ENCODE results near the gene PCGF1.

PCGF1 gene

DNA sequence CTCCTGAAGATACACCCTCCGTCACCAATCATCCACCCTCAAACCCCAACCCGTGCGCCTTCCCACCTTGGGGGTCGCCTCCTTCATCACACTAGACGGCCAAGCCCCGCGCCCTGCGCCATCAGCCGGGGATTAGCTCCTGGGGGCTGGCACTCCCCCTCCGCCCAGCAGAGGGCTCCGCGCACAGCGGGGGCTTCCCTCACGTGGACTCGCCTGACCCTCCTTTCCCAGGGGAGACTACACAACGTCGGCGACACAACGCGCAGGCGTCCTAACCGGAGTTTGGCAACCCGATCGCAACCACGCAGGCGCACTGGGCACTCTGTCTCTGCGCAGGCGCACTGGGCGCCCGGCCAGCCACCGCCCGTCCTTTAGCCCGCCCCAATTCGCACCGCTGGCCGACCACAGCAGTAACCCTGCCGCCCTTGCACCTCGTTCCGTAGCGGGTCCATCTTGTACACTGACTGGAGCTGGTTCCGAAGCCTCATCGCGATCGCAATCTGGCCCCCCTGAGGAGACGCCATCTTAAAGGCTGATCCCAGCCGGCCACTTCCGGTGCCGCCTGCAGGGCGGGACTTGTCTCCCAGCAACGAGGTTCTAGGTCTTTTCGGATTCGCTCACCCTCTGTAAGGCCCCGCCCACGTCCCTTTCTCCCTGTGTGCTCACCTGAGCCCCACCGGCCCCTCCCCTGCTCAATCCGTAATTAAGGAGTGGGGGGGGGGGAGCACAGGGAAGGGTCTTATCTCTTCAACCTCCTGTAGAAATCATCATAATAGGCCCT is at the start of gene PCGF1:
PCGF1 (minus strand) TSS at position 551 of the 781 bp plus-strand sequence; CDS start at position 524, 27 bp downstream.
- DNase-seq: peak; percentile 97

DNA sequence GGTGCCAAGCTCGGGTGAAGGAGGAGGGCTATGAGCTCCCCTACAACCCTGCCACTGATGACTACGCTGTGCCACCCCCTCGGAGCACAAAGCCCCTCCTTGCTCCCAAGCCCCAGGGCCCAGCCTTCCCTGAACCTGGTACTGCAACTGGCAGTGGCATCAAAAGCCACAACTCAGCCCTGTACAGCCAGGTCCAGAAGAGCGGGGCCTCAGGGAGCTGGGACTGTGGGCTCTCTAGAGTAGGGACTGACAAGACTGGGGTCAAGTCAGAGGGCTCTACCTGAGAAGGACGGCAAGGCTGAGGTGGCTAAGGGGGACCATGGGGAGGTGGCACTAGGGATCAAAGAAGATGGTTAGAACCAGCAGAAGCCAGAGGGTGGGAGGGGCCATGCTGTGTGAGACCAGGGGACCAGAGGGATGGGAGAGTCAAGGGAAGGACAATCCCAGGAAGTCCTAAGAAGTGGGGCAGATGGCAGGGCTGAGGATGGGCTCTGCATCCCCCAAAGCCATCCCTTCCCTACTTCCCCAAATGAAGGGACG is 49.4 kb upstream of the PCGF1 start:
- no peak for DNase-seq

DNA sequence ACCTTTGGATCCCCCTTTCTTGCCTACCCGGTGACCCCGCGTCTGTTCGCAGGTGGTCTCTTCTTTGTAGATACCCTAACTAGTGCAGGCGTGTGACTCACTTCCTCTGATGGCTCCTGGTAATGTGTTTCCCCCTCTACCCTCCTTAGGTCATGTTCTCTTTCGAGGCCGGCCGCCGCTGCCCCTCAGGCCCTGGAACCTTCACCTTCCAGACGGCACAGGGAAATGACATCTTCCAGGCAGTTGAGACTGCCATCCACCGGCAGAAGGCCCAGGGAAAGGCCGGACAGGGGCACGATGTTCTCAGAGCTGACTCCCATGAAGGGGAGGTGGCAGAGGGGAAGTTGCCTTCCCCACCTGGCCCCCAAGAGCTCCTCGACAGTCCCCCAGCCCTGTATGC is 48.7 kb upstream of the PCGF1 start:
- no peak for DNase-seq

DNA sequence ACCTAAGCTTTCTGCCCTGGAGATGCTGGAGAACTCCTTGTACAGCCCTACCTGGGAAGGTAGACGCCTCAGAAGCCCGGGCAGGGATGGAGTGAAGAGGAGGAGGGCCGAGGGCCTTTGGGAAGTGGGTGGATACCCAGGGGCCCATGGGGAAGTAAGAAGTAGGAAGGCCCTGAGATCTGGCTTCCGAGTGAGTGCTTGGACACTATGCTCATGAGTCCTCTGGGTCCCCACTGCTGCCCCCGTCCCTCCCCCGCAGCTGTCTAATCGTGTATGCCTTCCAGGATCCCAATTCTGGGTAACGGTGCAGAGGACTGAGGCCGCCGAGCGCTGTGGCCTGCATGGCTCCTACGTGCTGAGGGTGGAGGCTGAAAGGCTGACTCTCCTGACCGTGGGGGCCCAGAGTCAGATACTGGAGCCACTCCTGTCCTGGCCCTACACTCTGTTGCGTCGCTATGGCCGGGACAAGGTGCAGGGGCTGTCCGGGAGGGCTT is 48.2 kb upstream of the PCGF1 start:
- DNase-seq: no peak

DNA sequence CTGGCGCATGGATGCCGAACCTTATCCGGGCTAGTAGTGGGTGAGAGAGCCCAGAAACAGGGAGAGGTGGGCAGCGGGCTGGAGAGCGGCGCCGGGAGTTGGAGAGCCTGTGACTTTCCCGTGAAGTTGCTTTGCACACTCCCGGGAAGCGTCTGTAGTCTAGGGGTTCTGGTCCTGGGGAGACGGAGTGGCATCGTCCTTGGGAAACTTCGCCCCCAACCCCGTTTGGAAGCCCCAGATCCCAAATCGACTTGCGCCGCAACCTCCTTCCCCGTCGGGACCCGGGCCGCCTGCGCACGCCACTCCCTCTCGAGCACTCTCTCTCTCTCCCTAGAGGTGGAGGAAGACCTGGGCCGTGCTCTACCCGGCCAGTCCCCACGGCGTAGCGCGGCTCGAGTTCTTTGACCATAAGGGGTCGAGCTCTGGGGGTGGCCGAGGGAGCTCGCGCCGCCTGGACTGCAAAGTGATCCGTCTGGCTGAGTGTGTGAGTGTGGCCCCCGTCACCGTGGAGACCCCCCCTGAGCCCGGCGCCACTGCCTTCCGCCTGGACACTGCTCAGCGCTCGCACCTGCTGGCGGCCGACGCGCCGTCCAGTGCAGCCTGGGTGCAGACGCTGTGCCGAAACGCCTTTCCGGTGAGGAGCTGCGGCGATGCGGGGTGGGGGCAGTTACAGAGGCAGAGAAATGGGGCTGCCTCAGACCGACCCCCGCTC is 47.5 kb upstream of the PCGF1 start:
- no peak for DNase-seq

DNA sequence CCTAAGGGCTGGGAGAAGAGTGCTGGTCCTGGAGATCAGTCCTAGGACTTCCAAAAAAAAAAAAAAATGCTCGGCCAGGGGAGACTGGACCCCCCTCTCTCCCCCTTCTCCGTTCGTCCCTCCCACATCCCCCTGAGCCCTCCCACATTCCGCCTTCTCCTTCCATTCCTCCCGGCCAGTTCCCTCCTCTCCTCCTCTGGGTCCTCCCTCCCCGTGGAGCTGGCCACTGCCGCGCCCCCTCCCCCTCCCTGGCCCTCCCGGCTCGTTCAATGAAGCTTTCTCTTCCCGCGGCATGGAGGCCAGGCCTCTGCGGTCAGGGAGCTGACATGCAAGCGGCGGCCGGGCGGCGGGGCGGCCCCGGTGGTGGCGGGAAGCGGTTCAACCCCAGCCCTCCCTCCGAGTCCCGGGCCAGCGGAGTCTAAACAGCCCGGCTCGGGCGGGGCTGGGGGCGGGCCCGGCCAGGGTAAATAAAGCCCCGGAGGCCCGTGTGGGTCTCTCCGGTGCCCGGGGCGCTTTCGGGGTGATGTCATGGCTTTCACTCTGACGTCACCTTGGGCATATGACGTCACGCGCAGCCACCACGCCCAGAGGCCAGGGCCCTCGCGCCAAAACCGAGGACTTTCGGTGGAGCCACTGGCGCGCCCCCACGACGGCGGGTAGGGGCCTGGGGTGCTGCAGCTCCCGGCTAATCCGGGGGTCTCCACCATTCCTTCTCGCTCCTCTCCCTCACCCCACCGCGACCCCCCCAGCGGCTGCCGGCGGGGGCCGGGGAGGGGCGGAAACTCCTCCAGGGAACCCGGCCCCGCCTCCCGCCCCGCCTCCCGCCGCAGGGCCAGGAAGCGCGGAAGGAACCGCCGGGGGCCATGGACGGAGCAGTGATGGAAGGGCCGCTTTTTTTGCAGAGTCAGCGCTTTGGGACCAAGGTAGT is 46.7 kb upstream of the PCGF1 start, which contains the start of the genes DOK1 and LOXL3:
DOK1 (plus strand) TSS at position 829 of the 928 bp plus-strand sequence; CDS start at position 864, 35 bp downstream.
LOXL3 (minus strand) TSS at position 51 of the 928 bp plus-strand sequence. CDS start 1,308 bp downstream, outside the sequence.
- DNase-seq: peak; percentile 76

DNA sequence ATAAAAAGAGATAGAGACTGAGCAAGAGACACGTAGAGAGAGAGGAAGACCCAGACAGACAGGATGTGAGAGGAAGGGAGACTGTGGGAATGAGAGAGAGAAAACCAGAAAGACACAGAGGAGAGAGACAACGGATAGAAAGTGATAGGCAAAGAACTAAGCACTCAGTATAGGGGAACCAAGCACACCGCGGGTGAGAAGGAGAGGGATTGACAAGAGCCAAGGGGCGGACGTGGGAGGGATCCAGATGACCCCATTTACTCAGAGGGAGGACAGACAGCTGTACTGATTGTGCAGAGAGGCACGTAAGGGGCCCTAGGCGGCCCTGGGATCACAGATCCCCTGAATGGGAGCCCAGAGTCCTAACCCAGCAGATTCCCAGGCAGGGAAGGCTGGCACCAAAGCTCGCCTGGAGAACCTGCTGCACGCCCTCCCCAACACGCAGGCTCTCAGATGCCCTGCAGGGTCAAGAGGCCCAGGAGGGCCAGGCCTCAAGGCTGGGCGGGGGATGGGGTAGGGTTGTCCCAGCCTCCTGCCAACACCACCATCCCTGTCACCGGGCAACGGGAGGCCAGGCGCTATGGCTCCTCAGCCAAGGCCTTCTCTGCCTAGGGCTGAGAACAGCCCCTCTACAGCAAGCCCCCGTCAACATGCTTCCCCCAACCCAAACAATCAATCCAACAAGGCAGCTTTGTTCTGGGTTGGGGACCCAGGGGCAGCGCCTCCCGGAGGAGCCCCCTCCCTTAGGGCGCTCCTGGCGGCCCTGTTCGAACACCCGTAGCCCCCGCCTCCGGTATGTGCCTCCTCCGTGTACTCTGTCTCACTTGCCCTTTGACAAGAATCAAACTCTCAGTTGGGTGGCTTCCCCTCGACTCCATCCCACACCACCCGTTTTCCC is 45.7 kb upstream of the PCGF1 start:
- peak; percentile 35 for DNase-seq

DNA sequence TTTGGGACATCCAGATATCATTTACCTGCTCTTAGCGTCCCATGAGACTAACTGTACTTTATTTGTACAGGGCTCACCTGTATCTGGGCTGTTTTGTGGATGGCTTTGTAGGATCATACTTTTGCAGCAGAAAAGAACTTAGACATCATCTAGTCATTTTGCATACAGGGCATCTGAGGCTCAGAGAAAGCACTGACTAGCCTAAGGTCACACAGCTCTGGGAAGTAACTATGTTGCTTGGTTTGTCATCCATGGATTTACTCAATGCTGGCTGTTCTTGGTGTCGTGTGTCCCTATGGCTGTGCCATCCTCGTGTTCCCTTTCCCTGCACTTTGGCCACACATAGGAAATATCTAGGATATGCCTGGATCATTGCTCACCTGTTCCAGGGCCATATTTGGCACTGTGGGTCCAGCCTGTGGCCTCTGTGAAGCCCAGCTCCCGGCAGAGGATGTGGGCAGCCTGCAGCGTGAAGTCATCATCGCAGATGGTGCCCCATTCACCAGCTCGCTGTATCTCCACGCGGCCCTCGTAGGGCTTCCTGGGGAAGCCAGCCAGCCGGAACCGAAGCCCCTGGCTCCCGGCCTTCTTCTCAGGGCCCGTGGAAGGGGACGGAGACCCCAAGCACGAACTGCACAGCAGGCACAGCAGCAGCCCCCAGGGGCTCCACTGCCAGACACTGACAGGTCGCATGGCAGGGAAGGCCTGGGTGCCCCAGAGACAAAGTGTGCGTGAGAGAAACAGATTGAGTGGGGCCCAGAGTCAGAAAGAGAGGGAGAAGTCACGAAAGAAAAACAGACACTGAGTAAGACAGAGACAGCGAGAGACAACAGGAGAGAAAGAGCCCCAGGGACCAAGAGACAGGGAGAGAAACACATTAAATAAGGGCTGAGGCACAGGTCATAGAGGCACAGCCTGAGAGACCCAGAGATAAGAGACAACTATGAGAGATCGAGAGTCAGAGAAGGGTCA is 44.7 kb upstream of the PCGF1 start:
- no peak for DNase-seq

DNA sequence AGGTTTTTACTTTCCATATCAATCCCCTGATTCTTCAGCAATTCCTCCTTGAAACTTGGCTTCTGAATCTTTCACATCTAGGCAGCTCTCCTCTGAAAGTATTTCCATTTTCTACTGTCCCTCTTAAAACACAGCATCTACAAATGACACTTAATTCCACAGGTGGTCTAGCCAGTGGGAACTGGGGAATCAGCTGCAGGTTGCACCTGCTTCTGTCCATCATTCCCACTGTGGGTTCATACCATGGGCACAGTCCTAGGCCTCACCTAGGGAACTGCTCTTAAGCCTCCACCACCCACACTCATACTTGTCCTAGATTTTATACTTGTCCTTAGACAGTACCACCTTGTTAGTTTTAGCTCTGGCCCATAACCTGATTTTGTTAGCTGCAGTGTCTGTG is 44.0 kb upstream of the PCGF1 start:
- no peak for DNase-seq

DNA sequence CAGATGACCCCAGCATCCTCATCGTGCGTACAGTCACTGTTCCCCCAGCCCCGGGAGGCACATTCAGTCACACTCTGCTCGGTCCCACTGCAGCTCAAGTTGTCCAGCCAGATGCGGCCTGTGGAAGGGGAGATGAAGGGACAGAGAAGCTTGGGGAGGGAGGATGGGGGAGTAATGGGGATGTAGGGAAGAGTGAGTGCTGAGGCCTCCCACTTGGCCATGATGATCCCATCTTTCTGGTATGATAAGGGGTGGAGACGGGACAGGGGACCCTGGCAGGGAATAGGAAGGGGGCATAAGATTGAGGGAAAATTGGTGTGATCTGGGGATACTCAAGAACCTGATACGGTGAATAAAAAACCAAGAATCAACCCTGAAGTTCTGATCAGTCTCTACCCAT is 42.7 kb upstream of the PCGF1 start:
- DNase-seq: no peak

DNA sequence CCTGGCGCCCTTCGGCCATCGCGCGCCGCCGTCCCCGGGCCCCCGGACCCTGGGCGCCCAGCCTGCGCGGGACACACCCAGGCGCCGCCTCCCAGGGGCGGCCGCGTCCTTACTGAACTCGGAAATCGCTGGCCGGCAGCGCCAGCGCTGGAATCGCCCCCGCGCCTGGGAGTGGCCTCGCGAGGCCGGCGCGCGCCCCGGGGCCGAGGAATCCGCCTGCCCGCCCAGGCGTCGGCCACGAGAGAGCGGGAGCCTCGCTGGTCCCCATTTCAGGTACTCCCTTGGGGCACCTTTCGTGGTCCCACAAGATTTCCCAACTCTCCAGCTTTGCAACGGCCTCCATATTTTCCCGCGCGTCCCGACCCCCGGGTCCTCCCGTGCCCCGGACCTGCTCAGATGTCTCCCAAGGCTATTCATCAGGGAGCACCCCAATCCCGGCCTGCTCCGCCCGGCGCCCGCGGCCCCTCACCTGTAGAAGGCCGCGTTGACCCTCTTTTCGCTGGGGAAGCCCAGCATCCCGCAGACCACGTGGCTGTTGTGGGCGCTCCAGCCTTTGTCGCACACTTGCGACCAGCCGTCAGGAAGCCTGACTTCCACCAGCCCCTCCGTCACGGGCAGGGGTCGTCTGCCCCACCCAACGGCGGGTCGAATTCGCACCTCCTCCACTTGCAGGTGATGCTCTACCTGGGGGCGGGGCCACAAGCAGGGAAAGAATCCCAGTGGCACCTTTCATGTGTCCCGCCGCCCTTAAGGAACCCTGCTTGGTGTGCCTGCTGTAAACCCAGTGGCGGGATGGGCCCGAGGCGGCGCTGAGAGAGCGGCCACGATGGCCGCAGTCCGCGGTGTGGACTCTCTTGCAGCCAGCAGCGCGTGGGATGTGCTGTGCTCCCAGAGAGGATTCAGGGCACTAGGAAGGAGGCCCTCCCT is 41.7 kb upstream of the PCGF1 start:
- peak; percentile 67 for DNase-seq

DNA sequence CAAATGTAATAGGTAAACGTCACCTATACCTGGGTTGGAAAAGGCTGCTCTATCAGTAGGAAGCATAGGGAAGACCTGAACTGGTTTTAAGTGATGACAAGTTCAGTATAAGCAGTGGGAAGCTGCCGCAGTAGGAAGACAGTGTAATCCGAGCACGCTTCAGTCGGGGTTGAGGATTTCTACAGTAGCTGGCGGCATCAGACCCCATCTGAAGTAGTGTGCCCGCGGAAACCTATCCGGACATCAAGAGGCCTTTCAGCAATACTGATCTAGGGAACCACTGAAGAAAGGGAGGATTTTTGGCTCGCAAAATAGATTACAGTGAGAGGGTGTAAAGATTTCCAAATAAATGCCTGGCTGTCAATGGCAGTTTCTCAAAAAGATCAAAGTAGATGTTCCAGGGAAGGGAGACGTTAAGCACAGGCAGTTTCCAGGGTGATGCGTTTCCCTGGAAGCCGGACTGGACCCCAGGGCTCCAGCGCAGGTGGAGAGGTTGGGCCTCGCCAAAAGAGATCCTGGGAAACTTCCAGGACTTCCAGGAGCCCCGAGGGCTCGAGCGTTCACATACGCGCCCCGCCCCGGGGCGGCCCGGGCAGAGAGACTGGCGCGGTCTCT is 40.9 kb upstream of the PCGF1 start:
- DNase-seq: no peak

DNA sequence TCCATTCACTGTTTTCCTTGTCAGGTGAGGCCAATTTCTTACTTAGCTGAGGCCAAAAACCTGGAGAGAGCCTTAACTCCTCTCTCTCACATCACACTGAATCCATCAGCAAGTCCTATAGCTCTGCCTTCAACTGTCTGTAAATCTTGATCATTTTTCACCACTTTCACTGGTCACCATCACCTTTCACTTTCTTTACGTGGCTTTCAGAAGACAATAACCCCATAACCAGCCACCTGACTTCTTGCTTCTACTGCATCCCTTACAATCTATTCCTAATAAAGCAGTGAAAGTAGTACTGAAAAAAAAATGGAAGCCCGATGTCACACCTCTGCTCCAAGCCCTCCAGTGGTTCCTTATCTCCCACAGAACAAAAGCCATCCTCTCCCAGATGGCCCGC is 38.5 kb upstream of the PCGF1 start:
- no peak for DNase-seq

DNA sequence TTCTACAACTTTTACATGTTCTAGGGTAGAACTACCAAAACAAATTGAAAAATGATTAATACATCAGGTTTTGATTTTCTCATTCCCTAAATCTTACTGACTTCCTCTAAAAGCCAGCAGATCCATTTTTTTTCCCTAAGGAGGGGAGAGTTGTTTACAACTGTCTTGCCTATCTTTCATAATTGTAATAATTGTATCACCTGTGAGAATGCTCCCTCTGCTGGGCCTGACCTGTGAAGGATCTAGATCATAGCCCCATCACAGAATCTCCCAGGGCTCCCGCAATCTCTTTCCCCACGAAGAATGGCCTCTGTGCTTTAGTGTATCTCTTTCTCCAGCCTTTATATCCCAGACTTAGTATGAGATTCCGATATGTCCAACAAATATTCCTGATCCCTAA is 37.1 kb upstream of the PCGF1 start:
- DNase-seq: no peak

DNA sequence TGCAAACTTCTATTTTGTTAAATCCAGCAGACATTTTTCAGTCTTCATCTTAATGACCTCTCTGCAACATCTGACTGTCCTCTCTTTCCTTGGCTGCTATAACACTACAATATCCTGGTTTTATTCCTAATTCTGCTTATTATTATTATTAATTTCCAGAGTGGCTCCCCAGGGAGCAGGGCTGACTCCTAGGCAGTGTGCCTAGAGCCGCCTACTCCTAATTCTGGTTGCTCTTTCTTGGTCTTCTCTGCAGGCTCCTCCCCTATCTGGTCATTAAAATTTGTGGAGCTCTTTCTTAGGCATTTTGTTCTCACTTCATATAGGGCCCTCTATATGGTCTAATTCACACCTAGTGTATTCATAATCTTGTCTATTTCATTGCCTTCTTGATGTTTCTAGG is 35.5 kb upstream of the PCGF1 start:
- DNase-seq: no peak

DNA sequence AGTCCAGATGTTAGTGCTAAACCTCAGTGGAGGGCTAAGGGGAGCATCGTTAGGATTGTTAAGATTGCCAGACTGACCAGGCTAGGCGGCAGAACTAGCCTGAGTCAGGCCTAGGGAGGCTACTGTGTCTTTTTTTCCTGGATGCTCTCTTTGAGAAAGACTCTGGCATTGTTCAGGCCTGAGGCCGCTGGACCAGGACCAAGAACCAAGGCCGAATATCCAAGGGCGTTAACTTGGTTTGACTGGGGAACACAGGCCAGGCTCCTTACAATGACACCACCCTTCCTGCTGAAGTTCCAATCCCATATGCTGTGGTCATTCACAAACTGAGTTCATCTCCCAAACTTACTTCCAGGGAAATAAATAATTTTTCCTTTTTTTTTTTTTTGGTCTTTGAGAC is 32.8 kb upstream of the PCGF1 start:
- DNase-seq: no peak

DNA sequence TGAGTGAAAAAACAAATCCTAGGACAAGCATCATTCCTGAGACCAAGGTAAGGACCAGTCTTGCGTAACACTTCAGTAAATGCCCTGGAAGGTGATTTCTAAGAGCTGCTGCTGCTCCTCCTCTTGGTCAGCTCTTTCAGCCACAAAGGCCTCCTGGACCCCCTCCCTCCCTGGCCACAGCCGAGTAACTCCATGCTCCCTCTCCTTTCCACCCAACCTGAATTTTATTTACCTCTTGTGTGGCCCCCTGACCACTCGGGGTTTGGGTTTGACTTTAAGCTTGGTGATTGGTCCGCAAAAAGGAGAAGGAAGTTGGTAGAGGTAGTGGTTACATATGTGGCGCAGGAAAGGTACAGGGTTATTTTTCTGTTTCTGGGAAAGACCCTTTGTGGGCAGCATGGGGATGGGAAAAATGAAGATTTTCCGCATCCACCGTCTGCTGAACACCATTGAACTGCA is 31.4 kb upstream of the PCGF1 start:
- DNase-seq: no peak

DNA sequence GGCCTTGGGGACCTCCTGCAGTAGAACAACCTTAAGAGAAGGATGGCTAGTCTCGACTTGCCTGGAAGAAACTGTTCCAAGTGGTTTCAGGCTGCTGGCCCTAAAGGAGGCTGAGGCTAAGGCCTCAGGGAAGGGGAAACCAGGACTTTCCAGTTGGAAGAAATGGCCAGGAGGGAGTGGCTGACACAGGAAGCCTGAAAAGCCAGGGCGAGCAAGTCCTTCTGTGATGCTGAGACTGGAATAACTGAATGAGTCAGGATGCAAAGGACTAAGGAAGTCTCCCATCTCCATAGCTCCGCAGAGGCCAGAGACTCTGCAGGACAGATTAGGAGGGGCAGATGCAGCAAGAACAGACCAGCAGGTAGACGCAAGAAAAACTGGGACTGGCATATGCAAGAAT is 29.6 kb upstream of the PCGF1 start:
- no peak for DNase-seq

Data from NCI-H510A (cell line).